KBM-7 (cell line): ENCODE data around the gene ATL1.

Source experiments
- DNase-seq: peaks from one replicate; pipeline ENCODE4 v3.0.0-alpha.2; 2015
- in situ Hi-C: fragments of 300-500 bp; cut with MboI; formaldehyde crosslinking; loops from 2 replicates; pipeline ENCODE4 v1.14.3; 2020; ENCODE audit warnings: low sequenced_read_pairs, low pct_unique_long_range_greater_than_20kb, mixed read lengths

ATL1 gene

DNA sequence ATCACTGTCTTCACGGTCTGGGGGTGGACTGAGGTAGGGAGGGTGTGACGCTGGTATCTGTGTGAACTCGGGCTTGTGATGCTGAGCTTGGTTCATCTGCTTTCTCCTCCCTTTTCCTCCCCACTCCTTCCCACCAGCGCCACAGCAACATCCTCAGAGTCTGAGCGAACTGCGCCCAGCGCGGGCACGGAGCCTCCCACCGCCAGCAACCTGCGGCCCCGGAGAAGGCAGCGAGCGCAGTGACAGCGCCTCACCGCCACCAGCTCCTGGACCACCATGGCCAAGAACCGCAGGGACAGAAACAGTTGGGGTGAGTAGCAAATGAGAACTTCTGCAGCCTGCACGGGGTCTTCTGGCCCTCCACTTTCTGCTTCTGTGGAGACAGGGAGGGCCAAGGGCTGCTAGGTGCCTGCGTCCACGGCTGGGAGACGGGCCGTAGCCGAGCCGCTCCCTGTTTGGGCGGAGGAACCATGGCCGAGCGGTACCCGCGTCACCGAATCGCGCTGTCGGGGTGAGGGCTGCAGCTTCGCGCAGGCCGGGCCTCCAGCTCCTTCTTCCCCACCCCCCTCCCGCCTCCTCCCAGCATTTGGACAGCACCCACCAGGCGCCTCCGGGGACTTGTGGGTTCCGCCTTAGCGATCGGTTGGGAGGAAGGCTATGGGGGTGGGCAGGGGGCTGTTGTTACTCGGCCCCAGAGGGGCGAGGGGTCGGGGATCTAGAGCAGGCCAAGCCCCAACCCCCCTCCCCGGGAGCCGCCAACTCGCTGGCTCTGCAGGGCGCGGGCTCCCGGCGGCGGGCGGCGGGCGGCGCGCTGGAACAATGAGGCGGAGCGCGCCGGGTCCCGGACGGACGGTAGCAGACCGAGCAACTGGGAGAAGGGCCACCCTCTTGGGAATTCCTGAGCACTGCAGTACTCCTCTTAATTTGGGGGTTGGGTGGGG is at the start of gene ATL1:
TSS of gene ATL1 (plus strand) at position 156 of the 941 bp plus-strand sequence. CDS start at position 277, 121 bp downstream.
- in situ Hi-C loops, result no loop called here
- DNase-seq, result peak; percentile 72

DNA sequence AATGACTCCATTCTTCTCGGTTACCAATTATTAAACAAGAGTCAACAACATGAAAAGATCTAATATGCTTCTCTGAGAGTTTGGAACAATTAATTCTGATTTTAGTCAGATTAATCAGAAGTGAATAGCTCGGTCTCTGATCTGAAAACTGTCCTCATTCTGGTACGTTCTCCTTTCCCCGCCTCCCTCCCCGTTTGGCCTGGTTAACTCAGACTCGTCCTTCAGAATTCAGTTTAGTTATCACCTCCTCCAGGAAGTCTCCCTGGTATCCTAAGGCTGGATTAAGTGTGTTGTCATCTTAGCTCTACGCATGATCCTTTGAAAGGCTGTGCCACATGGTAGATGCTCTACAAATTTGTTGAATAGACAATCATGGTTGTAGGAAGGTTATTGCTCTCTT is 49.8 kb upstream of the ATL1 start:
- in situ Hi-C loops, result no loop called here
- DNase-seq, result no peak

DNA sequence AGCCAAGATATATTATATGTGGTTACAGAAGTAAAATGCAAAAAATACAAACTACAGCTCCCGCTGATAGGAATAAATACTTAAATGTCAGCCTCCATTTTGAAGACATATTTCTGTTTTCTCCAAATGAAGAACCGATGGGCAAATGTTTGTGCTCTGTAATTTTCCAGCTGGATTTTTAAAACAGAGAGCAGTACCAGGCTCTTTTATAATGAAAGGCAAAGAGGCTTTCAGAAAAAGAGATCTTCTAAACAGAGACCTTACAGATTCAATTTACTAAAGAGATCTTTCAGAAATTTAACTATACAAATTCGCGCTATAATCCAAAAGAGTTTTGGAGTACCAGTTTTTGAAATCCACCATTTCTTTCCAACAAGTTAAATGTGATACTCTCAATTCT is 47.5 kb upstream of the ATL1 start:
- in situ Hi-C loops, result no loop called here
- DNase-seq, result no peak

DNA sequence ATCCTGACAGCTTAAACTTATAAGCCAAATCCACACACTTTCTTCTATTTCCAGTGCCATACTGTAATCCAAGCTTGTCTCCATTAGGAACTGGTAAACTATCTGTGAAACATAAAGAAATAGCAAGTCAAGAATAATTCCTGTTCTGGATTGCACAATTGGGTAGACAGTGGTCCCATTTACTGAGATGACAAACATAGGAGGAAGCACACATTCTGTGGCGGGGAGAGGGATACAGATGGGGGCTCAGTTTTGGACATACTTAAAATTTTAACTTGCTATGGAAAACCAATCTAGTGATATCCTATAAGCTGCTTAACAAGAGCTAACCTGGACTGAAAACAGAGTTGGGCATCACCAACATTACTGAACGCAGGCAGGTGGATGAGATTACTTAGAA is 43.9 kb upstream of the ATL1 start:
- no peak for DNase-seq
- in situ Hi-C loops, result no loop called here

DNA sequence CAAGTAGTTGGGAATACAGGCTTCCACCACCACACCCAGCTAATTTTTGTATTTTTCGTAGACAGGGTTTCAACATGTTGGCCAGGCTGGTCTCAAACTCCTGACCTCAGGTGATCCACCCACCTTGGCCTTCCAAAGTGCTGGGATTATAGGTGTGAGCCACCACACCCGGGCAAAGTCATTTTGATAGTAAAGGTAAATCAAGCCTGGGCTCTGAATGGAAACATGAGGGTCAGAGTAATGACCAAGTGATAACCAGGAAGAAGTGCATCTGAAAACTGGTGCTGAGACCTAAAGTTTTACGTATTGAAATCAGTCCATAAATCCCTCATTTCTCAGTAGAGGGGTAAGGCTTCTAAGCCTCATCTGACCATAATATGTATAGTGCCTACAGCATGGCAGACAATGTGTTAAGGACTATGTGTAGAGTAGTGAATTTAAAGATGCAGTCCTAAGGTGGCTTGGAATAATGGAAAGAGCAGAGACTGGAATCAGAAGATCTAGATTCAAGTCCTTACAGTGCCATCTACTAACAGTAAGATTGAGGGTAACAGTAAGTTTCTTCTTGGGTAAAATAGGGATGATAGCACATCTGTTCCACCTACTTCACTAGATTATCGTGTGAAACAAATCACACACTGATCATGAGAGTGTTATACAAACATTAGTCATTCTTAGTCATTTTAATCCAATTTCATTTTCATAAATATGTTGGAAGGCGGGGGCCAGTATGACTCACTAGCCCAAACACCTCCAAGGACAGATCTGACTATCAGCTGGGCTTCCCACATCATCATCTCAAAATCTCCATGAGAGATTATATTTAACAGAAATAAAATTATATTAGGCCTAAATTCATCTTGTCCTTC is 38.8 kb upstream of the ATL1 start:
- in situ Hi-C loops, result no loop called here
- DNase-seq, result no peak

DNA sequence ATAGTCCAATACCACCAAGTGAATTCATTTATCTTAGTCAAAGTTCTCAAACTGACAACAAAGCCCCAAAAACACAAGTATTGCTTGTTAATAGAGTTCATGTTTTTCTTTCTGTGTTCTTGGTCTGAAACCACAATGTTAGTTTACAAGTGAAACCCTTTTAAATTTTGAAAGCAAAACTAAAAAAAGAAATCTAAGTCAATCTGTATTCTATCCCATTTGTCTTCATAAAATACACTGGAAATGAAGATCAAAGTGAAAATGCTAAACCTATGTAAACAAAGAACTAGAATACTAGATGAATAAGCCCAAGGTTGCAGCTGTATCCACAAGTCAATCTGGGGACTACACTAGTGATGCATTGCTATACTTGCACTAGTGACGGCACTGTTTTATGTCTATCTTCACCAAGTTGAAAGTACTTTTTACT is 38.0 kb upstream of the ATL1 start:
- DNase-seq, result no peak
- in situ Hi-C loops, result no loop called here

DNA sequence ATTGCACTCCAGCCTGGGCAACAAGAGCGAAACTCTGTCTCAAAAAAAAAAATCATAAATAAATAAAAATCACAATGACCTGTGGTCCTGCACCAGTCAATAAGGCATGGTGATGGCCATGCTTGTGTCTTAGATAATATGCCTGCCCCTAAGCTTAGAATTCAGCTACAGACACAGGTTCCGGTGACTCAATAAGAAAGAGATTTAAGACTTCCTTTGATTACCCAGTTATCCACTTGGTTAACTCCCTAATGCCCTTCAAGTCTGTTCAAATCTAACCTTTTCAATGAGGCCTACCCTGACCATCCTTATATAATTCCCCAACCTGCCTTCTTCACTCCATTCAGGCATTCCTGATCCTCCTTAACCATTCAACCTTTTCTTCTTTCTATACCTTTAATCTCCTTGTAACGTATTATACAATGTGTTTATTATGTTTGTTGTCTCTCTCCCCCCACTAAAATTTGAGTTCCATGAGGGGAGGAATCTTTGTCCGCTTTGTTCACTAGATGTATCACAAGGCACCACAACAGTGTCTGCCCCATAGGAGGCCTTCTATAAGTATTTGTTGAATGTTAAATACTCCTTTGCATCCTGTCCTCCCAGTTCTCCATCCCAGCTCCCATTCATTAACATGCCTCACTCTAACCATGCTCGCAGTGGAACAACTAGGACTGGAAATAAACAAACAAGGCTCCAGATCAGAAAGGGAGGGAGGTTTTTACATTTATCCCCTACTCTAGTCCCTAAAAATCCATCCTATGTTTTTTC is 36.5 kb upstream of the ATL1 start:
- in situ Hi-C loops, result no loop called here

DNA sequence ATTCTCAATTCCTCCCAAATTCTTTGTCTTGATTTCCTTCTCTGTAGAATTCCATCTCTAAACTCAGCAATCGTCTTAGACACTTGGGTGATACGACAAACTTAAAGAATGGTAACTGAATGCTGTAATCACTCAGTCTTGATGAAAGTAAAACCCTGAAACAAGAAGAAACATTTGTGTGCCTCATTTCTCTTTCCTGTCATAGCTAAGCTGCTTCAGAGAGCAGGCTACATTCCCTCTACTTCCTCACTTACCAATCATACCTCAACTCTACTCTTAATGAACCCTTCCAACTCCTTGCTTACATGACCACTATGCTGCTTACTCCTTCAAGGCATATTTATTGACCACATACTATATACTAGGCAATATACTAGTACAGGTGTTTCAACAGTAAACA is 35.9 kb upstream of the ATL1 start:
- in situ Hi-C loops, result no loop called here
- DNase-seq, result no peak

More for the DNA sequence above, 36.5 kb upstream of the ATL1 start:
- DNase-seq, result no peak

DNA sequence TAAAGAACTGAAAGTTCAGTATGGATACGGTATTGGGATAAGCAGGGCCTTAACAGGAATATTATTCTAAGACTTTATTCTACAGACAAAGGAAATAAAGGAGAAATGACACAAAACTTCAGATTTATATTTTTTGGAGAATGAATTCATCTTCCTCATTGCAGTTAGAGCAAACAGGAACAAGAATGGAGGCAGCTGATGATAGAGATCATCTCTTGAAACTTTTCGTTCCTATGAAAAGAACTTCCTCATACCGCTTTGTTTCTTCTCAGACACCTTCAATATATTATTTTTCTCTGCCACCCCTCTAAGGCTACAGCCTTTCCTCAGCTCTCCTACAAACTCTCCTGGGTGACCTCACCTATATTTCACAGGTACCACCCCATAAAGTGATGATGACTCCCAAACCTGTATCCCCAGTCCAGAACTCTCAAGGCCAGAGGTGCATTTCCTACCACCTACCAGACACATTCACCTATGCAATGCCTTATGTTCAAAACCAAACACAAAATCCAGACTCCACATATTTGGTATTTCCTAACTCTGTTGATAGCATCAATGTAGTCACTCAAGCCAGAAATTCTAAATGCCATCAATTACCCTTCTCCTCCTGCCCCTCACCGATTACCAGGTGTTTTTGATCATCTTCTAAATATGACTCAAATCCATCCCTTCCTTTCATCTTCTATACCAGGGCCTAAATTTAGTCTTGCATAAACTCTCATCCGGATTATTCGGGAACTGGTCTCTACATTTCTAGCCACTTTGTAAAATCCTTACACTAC is 35.0 kb upstream of the ATL1 start:
- peak; percentile 52 for DNase-seq
- in situ Hi-C loops, result loop anchor here (25.0 kb wide), 1 partner anchor 188 kb away; no protein-coding TSS in a partner anchor

DNA sequence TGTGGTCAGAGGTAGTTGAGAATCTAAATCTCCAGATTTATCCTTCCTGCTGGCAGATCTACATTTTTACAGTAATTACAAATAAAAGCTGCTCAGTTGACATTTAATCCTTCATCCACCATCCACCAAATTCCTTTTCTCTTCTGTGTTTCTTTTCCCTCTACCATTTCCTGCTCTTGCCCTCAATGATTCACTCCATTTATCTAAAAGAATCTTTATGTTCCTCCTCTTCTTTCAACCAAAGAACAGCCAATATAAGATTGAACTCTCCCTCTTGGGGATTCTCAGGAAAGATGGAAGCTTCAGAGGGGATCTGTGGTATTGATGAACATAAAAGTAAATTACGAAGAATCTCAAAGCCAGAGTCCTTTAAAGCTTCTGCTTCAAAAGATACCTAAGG is 31.9 kb upstream of the ATL1 start:
- in situ Hi-C loops, result loop anchor here (25.0 kb wide), 1 partner anchor 191 kb away; no protein-coding TSS in a partner anchor
- DNase-seq, result no peak

DNA sequence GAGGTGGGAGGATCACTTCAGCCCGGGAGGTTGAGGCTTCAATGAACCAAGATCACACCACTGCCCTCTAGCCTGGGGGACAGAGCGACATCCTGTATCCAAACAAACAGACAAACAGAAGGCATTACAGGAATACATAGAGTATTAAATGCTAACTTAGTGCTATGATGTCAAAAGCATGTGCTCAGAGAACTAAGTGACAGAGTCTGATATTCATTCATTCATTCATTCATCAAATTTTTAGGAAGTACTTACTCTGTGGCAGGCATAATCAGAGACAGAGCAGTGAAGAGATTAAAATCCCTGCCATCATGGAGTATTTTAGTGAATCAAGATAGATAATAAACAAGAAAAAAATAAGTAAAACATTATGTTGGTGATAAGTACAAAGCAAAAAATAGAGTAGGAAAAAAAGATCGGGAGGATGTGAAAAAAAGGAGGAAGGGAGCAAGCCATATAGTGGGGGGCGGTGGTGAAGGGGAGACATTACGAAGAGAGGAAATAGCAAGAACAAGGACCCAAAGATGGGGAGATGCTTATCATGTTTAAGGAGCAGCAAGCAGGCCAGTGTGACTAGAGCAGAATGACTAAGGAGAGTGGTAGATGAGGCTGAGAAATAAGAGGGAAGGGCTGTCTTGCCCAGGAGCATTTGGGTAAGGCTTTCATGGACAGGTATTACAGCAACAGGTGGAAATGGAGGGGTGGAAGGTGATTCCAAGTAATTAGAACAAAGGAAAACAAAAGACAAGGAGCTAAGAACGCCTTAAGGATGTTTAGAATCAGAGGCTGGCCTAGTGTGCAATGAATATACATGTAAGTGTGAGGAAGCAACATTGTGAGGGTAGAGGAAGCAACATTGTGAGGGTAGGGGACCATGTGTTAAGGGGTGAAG is 30.4 kb upstream of the ATL1 start:
- in situ Hi-C loops, result loop anchor here (25.0 kb wide), 1 partner anchor 192 kb away; no protein-coding TSS in a partner anchor
- no peak for DNase-seq

DNA sequence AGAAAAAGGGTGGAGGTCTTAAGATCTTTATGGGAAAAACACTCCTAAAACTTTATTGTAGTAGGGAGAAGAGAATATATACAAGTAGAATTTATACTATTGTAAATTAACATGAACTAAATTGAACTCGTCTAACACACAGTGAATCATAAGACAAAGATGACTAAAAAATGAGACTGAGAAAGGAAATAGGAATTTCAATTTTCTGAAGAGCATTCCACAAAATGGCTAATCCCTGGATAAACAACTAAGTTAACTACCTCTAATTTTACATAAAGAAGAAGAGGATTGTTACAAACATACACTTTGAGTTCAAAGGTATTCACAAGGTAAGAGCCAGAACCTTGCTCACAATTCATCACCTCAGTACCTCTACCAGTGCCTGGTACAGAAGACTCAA is 29.6 kb upstream of the ATL1 start:
- in situ Hi-C loops, result loop anchor here (25.0 kb wide), 1 partner anchor 193 kb away; no protein-coding TSS in a partner anchor
- no peak for DNase-seq

DNA sequence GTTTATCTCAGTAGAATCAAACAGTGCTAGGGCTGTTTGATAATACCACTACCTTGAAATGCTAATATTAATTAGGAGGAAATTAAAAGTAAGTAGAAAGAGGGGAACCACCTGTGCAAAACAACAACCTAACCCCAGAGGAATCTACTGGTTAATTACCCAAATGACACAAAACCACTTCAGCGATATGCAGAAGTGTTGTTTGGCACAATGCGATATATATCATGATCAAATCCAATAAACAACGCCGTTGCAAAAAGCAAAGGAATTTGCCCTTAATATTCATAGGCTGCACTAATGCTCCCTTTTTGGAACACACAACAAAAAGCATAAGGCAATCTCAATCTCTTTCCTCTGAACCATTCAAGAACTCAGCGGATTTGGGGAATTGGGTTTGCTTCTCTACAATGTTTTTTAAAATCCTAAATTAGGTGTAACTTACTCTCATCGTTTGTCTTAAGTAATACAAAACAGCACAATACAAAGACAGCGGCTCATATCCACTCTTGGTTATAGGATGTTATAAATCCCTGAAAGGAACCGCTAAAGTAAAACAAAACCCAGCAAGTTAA is 29.1 kb upstream of the ATL1 start:
- in situ Hi-C loops, result loop anchor here (25.0 kb wide), 1 partner anchor 194 kb away; no protein-coding TSS in a partner anchor
- no peak for DNase-seq

DNA sequence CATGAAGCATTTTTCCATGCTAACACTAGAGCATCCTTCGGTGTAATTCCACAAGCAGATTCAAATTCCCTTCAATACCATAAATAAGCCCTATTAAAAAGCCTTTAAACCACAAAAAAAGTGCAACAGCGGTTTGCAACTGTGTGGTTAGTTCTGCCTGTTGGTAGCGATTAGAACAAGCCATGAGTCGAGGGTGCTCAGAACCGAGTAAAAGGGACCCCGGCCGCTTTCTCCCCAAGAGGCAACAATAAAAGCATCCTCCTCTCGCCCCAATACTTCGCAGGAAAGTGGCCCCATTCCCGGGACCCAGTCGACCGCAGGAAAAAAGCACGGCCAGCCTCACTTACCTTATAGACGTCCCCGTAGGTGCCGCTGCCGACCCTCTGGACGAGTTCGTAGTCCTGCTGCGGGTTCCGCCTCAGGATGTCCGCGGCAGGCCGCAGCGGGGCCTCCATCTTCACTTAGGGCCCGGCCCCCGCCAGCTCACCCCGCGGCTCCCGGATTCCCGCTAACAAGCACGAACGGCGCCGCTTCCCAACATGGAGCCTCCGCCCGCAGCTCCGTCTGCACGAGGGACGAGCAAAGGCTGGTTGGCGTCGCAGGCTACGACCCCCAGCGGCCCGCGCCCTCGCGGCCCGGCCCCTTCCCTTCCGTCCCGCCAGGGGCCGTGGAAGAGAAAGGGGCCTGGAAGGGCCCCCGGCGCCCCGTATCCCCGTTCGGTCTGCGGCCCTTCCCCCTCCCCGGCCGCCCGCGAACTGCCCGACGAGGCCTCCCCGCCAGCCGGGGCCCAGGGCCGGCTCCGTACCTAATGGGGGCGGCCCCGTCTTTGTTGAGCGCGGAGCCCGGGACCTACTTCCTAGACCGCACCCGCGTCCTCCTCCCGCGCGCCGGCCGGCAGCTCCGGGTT is 28.1 kb upstream of the ATL1 start:
- in situ Hi-C loops, result loop anchor here (25.0 kb wide), 1 partner anchor 195 kb away; no protein-coding TSS in a partner anchor
- DNase-seq, result peak; percentile 58

DNA sequence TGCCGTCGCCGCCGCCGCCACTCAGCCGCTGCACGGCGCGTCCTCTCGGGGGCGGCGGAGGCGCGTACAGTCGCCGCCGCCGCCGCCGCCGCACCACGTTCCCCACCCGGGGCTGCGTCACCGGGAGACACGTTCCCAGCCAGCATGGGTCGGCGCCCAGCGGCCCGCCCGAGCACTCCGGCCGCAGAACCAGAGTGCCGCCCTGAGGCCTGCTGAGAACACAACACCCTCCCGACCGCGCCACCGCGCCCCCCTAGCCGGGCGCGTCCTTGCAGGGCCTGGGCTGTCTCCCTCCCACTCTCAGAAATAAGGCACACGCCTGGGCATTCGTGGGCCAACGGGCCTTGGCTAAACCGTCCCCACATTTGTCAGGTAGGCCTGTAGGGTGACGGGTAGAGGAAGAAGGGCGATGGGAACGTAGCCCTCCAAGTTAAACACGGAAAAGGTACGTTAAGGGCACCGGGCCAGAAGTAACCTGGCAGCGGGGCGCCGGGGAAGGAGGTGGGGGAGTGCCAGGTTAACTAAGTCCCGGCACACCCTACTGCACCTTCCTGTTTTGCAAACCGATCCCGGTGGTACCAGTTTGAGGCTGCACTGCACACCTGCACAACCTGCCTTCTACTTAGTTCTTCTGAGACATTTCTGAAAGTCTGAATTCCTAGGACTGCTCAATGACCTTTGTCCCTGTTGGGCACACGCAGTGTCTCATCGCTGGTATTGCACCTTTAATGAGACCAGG is 27.3 kb upstream of the ATL1 start, which contains the start of gene MAP4K5:
TSS of gene MAP4K5 (minus strand) at position 68 of the 739 bp plus-strand sequence. CDS start 520 bp downstream, outside the sequence.
- in situ Hi-C loops, result loop anchor here (25.0 kb wide), 1 partner anchor 195 kb away; no protein-coding TSS in a partner anchor
- peak; percentile 93 for DNase-seq
